ENCODE data around the gene CANT1.

The CANT1 gene

GRCh38 chr17:78996781-78997201 lies 12.8 kb downstream of the CANT1 start:
- DNase-seq: no peak

GRCh38 chr17:78995761-78996451 lies 13.7 kb downstream of the CANT1 start:
- DNase-seq: peak in 11 of 58 donors; percentile 15 to 67 (median 31)

DNA sequence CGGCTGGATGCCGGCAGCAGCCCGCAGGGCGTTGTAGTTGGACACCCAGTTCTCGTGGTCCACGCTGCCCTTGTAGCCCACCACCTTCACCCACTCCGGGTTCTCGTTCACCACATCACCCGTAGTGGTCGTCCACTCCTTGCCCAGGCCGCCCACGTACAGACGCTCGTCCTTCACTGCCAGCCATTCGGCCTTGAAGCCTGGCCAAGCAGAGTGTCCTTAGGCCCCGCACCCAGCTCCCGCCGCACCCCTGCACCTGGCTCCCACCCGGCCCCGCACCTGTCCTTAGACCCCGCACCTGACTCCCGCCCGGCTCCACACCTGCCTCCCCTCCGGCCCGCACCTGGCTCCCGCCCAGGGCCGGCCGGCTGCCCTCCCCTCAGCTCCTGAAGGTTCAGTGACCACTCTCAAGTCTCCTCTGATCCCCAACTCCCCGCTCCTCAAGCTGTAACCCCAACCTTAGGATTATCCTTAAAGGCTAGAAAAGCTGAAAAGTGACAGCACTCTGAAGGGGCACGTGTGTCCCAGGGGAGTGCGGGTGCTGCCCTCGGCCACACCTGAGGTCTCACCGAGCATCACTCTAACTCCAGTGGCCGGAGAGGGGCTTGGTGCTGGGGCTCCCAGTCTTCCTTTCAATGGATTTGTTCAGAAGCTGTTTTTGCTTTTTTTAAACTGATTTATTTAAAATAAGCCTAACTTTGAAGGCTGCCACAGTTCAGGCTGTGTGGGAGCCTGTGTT lies 14.4 kb downstream of the CANT1 start:
- no peak for DNase-seq

- DNase-seq: no peak
Observed at GRCh38 chr17:78993981-78994671, 15.4 kb downstream of the CANT1 start.

DNA sequence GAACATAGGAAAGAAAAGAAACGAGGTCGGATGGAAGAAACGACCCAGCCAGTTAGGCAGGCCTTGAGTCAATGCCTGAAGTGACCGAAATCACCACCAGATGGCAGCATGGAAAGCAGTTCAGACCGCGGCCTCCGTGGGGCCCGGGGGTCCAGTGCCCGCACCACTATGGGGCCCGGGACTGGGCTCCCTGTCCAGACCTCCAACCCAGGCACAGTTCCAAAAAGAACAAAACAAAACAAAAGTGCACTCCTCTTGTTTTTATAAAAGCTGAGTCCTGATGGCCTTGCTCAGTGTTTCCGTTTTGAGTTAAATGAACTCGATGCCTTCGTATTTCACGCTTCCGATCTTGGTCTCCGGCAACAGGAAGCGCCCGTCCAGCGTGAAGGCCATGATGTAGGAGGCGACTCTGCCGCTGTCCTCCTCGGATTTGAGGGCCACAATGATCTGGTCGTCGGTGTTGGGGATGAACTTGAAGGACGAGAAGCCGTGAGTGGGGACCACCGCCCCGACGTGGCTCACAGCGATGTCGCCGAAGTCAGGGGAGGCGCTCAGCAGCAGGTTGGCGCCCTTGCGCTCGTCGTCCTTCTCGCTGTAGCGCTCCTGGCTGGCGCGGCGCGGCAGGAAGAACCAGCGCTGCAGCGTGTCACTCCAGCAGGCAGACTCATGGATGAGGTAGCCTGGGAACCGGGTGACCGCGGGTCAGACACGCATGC lies 16.2 kb downstream of the CANT1 start:
- peak in 20 of 58 donors; percentile 7 to 68 (median 32) for DNase-seq

DNA sequence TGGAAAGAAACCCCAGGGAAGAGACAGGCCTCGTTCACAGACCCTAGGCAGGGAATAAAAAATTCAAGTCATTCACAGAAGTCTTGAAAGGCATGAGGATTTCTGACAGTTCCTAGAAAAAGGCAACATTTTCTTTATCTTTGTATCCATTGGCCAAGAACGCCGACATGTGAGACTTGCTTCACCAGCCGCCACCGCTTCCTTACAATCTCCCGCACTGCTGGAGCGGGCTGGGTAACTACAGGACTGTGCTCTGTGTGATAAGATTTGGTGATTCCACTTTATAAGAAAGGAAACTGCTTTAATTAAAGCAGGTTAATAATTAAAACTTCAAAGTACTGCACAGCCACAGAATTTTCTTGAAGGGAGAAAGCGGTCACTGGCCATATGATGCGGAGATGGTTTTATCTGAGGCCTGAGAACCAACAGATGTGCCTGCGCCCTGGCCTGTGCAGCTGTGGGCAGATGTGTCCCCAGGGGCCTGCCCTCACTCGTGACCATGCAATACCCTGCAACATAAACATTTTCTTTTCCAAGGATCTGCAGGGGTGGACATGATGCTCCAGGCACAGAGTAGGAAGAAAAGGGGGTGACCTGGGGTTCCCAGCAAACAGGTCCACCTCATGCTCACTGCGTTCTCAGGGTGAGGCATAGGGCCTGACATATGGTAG lies 16.9 kb downstream of the CANT1 start:
- no peak for DNase-seq

DNA sequence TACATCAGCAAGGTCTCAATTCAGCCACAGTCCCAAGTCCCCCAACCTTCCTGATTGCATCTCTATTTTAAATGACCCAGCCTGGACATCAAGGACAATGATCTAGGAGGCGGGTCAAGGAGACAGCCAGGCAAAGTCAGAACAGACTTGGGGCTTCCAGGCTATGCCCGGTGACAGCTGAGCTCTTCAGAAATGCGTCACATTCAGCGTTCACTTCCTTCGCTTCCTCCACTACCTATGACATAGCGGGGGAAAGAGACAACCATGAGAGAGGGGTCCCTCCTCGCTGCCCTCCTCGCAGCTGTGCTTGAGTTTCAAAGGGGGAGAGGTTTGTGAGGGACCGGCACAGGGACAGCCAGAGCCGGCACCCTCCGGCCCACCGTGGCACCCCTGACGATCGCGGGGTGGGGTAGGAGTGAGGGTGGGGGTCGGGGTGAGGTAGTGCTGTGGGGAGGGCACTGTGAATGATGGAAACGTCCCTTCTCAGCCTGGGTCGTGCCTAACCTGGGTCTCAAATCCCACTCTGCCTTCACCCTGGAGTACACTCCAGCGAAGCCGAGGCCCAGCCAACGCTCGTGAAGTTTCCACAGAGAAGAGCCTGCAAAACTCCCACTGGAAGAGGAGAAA lies 17.5 kb downstream of the CANT1 start:
- no peak for DNase-seq

- DNase-seq: no peak
Observed at GRCh38 chr17:78991017-78991738, 18.4 kb downstream of the CANT1 start.

DNA sequence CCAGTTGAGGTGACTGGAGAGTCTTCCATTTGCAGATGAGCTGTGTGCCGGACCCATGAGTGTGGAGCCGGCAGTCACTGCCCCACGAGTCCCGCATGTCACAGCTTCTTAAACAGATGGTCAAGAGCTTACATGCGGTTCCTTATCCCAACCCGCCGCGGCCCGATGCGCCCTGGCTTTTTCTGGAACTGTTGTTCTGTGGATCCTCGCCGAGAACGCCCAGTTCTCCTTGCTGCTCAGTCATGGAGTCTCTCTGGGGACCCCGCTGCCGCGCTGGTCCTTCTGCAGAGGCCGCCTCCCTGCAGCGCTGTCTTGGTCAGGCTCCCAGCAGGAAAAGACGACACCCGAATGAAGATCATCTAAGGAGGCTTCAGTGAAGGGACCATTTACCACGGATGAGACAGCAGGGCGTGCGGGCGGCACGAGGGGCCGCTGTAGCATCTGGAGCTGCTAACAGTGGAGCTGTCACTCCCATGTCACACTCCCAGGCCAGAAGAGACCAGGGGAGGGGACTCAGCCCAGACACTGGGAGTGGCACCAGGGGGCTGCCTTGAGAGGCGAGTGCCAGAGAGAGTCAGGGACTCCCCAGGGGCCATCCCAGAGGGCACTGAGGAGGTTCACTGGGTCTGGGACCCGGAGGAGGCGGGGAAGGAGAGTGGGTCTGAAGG lies 19.1 kb downstream of the CANT1 start:
- DNase-seq: no peak

DNA sequence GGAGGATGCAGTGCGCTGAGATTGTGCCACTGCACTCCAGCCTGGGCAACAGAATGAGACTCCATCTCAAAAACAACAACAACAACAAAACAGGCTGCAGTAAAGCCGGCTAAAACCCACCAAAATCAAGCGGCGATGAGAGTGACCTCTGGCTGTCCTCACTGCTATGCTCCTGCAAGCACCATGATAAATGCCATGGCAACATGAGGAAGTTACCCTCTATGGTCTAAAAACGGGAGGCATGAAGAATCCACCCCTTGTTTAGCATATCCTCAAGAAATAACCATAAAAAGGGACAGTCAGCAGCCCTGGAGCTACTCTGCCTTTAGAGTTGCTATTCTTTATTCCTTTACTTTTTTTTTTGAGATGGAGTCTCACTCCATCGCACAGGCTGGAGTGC lies 21.4 kb downstream of the CANT1 start:
- no peak for DNase-seq

DNA sequence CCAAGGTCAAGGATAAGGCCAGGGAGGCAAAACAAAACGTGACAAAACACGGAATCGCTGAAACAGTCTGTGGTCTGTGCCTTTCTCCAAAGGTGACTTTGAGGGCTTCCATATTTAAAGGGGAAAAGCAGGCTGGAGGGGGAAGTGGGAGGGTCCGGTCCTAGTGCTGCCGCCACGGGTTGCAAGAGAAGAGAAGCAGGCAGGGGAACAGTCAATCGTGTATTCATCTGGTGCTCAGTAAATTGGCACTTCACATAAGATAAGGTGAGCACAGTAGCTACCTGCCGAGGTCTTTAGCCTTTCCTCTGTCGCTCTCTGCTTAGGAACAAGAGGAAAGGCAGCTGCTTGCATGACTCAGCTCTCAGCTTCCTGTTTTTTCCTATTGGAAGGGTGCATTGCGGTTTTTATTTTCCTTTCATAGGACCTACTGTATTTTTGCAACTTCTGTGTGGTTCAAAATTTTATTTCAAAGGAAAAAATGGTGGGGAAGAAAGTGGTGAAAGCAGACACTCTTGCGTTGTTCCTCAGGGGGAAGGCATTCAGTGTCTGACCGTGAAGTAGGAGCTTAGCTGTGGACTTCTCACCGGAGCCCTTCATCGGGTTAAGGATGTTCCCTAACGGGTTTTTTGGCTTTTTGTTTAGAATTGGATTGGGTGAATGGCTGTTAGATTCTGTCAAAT lies 22.8 kb downstream of the CANT1 start:
- DNase-seq: peak in 1 of 58 donors; percentile 7

- DNase-seq: no peak
Observed at GRCh38 chr17:78986048-78986648, 23.4 kb downstream of the CANT1 start.

DNA sequence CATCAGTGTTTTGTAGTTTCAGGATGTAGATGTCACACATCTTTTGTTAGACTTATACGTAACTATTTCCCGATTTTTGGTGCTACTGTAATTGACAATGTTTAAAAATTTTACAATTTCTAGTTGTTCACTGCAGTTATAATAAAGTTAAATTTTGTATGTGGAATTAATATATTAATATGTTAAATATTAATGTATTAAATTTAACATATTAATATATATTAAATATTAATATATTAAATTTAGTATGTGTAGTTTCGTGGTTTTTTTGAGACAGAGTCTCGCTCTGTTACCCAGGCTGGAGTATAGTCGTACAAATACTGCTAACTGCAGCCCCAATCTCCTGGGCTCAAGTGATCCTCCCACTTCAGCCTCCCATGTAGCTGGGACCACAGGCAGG lies 24.2 kb downstream of the CANT1 start:
- DNase-seq: no peak

DNA sequence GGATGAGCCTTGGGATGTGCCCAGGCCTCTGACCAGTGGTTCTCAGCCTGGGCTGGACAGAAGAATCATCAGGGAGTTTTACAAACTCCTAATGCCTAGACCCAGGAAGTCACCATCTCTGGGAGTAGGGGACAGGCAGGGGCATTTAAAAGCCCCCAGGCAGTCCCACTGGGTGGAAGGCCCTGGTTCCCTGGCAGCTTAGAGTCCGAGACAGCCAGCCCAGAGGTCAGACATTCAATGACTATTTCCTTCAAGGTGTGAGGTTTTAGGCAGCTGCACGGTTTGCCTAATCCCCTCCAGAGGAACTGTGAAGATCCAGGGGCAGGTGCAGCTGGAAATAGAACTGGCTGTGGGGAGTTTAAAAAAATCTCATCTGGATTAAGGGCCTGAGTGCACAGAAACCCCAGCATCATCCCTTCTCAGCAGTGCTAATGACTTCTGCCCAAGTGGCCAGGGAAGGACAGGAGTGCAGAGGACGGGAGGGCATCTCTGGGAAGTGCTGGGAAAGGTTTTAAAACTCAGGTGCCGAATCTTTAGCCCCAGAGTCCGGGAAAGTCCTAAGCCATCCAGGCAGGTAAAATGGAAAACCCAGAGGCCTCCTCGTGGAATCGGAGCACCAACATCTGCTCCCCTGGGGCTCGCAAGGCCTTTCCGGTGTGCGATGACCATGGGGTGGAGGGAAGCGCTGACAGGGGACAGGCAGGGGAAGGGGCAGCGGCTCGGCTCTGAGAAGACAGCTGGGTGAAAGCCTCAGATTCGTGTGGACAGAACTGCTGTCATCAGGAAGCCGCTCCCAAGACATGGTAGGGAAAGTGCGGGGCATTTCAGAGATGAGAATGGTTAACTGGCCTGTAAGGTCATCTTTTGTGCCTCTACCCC lies 28.3 kb downstream of the CANT1 start:
- DNase-seq: no peak

GRCh38 chr17:78980624-78980972 lies 29.0 kb downstream of the CANT1 start:
- DNase-seq: no peak

- DNase-seq: peak in 53 of 58 donors; percentile 23 to 91 (median 68)
Observed at GRCh38 chr17:78979780-78980623, 29.6 kb downstream of the CANT1 start, which contains the start of gene LGALS3BP. LGALS3BP (minus strand) TSS chr17:78979923; CDS start chr17:78977191, 2,732 bp downstream.

Data from anterior cingulate cortex (tissue), 58 donors.